HG03159 (cell line): Measurements from ENCODE around the gene NOL12.

Source experiments
- ATAC-seq: cut with Tn5 transposase; IDR thresholded peaks from one replicate; pipeline ENCODE4 v1.9.1; 2021; ENCODE audit warnings: mild to moderate bottlenecking, moderate library complexity; ENCODE audit not compliant: unreplicated experiment

NOL12 gene

DNA sequence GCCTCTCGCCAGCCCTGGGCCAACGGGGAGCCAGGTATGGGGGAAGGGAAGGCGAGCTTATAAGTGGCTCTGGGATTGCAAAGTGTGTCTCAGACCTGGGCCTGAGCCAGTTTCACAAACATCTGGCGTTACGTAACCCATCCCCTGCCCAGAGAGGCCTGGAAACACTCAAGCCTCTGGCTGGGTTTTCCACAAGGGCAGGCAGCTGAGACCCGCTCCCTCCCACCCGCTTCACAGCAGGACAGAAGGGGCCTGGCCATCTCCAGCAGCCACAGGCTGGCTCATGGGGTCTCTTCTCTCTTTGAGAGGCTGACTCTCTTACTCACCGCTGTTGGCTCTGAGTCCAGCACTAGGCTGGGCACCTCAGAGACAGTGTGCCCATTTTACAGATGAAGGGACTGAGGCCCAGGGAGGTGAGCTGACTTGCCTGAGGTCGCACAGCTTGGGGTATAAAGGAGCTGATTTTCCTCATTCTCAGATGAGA lies 55.2 kb downstream of the NOL12 start:
- no peak for ATAC-seq

- ATAC-seq: no peak
These were observed 56.4 kb downstream of the NOL12 start for GRCh38 chr22:37742376-37743171.
